Ishikawa (cell line): ENCODE results near the gene IL17RA.

Experiments used
- CEBPB ChIP-seq: IDR thresholded peaks from 2 replicates; pipeline ENCODE4 v1.6.1; 2012
- CREB1 ChIP-seq: IDR thresholded peaks from 2 replicates; pipeline ENCODE4 v1.6.1; 2012; ENCODE audit warnings: low read depth
- EP300 ChIP-seq: IDR thresholded peaks from 2 replicates; pipeline ENCODE4 v1.6.1; 2012; ENCODE audit warnings: borderline replicate concordance
- FOXM1 ChIP-seq: IDR thresholded peaks from 2 replicates; pipeline ENCODE4 v1.6.1; 2012; ENCODE audit warnings: low read depth, borderline replicate concordance
- NFIC ChIP-seq: IDR thresholded peaks from 2 replicates; pipeline ENCODE4 v1.6.1; 2012
- RAD21 ChIP-seq: IDR thresholded peaks from 2 replicates; pipeline ENCODE4 v1.6.1; 2012; ENCODE audit warnings: low read depth
- TAF1 ChIP-seq: IDR thresholded peaks from 2 replicates; pipeline ENCODE4 v1.6.1; 2012; ENCODE audit warnings: low read depth, mild to moderate bottlenecking
- TEAD4 ChIP-seq: IDR thresholded peaks from 2 replicates; pipeline ENCODE4 v1.6.1; 2012
- YY1 ChIP-seq: IDR thresholded peaks from 2 replicates; pipeline ENCODE4 v1.6.1; 2012; ENCODE audit warnings: low read depth
- TF ChIP-seq, protein P1 (sequence below): IDR thresholded peaks from 2 replicates; pipeline ENCODE4 v1.6.1; 2012; ENCODE audit warnings: low read depth, mild to moderate bottlenecking
- TF ChIP-seq, protein P2 (sequence below): IDR thresholded peaks from 2 replicates; pipeline ENCODE4 v1.6.1; 2012

DNA sequence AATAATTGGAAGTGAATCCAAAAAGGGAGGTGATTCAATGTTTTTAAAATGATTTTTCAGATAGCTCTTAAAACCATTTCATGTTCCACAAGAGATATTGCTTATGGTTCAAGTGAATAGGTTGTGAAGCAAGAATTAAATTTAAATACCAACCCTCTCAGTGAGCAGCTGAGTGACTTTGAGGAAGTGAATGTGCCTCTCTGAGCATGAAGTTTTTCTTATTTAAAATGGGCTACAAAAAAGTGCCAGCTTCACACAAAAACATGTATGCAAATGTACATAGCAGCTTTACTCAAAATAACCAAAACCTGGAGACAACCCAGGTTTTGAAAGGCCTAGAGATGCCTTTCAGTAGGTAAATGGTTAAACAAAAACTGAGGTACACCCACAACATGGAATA lies 41.3 kb upstream of the IL17RA start:
- no peak for TF ChIP-seq EP300
- TF ChIP-seq TAF1 = no peak
- no peak for TF ChIP-seq TEAD4
- no peak for TF ChIP-seq CEBPB
- TF ChIP-seq YY1 = no peak
- no peak for TF ChIP-seq FOXM1
- no peak for TF ChIP-seq NFIC
- TF ChIP-seq RAD21 = no peak
- TF ChIP-seq, protein P1, sequence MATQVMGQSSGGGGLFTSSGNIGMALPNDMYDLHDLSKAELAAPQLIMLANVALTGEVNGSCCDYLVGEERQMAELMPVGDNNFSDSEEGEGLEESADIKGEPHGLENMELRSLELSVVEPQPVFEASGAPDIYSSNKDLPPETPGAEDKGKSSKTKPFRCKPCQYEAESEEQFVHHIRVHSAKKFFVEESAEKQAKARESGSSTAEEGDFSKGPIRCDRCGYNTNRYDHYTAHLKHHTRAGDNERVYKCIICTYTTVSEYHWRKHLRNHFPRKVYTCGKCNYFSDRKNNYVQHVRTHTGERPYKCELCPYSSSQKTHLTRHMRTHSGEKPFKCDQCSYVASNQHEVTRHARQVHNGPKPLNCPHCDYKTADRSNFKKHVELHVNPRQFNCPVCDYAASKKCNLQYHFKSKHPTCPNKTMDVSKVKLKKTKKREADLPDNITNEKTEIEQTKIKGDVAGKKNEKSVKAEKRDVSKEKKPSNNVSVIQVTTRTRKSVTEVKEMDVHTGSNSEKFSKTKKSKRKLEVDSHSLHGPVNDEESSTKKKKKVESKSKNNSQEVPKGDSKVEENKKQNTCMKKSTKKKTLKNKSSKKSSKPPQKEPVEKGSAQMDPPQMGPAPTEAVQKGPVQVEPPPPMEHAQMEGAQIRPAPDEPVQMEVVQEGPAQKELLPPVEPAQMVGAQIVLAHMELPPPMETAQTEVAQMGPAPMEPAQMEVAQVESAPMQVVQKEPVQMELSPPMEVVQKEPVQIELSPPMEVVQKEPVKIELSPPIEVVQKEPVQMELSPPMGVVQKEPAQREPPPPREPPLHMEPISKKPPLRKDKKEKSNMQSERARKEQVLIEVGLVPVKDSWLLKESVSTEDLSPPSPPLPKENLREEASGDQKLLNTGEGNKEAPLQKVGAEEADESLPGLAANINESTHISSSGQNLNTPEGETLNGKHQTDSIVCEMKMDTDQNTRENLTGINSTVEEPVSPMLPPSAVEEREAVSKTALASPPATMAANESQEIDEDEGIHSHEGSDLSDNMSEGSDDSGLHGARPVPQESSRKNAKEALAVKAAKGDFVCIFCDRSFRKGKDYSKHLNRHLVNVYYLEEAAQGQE = no peak
- no peak for TF ChIP-seq CREB1
- TF ChIP-seq, protein P2, sequence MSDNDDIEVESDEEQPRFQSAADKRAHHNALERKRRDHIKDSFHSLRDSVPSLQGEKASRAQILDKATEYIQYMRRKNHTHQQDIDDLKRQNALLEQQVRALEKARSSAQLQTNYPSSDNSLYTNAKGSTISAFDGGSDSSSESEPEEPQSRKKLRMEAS = no peak
